VCaP (cell line): Measurements from ENCODE around the gene SETD5.

Experiments used
- H3K27ac ChIP-seq: fragments of 450-650 bp; 2 replicates; pipeline ENCODE4 v1.5.1; 2017
- CTCF ChIP-seq: fragments of 450-650 bp; conservative IDR thresholded peaks from 2 replicates; pipeline ENCODE4 v1.5.1; 2017; ENCODE audit warnings: mild to moderate bottlenecking, moderate library complexity

The SETD5 gene

GRCh38 chr3:9507586-9508578 is 110.5 kb downstream of the SETD5 start:
- no peak overlapping the region for H3K27ac ChIP-seq
- TF ChIP-seq CTCF, result no peak

- no peak overlapping the region for H3K27ac ChIP-seq
- TF ChIP-seq CTCF, result no peak
Measured at GRCh38 chr3:9508781-9509180, 111.4 kb downstream of the SETD5 start.

- no peak overlapping the region for H3K27ac ChIP-seq
- TF ChIP-seq CTCF, result no peak
Measured at GRCh38 chr3:9512456-9513045, 115.1 kb downstream of the SETD5 start.

- H3K27ac ChIP-seq, result no peak overlapping the region
- no peak for TF ChIP-seq CTCF
Measured at GRCh38 chr3:9514306-9514705, 116.9 kb downstream of the SETD5 start.

GRCh38 chr3:9514956-9515355 is 117.5 kb downstream of the SETD5 start:
- no peak overlapping the region for H3K27ac ChIP-seq
- TF ChIP-seq CTCF, result no peak

GRCh38 chr3:9525078-9525477 is 127.7 kb downstream of the SETD5 start:
- TF ChIP-seq CTCF, result no peak

More at GRCh38 chr3:9525078-9525477, 127.7 kb downstream of the SETD5 start:
- no peak overlapping the region for H3K27ac ChIP-seq
